Measurements from ENCODE around the gene NDC80.

NDC80 gene

GRCh38 chr18:2559249-2559648 is 12.1 kb upstream of the NDC80 start:
- no peak for DNase-seq

DNA sequence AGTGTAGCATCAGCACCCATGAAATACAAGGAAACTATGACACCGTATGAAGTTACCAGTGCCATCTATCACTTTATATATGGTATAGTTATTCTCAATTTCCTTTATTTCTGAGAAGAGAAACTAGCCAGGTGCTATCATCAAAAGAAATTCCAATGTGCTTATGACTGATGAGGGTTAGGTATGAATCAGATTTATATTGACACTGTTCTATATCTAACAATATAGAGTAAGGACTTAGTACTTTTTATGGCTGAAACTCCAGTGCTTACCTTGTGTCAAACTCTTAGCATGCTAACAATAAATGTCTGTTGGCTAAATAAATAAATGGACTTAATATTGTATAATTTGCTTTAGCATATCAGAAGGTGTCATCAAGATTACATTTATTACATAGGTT is 7.0 kb upstream of the NDC80 start:
- no peak for DNase-seq

- DNase-seq = no peak
These were observed 3.2 kb upstream of the NDC80 start for GRCh38 chr18:2568129-2568528.

GRCh38 chr18:2568605-2569004 is 2.8 kb upstream of the NDC80 start:
- no peak for DNase-seq

- no peak for DNase-seq
These were observed 1.8 kb upstream of the NDC80 start for GRCh38 chr18:2569338-2570207.

DNA sequence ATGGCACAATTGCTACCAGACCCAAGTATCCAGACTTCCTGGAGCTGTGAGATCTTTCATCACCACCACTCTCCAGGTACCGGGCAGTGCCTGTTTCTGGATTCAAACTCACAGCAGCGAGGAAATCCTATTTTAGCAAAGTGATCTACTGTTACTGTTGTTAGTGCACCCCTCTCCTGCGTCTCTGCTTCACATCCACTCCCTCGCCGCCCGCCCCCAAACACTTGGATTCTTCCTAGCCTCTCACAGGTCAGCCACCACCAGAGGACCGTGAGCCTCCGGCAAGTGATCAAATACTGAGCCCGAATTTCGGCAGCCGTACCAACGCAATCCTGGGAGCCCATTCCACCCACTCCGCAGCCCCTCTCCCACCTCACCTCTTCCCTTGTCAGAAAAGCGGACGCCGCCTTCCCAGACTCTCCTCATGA is 571 bp upstream of the NDC80 start:
- DNase-seq = peak; percentile 50

DNA sequence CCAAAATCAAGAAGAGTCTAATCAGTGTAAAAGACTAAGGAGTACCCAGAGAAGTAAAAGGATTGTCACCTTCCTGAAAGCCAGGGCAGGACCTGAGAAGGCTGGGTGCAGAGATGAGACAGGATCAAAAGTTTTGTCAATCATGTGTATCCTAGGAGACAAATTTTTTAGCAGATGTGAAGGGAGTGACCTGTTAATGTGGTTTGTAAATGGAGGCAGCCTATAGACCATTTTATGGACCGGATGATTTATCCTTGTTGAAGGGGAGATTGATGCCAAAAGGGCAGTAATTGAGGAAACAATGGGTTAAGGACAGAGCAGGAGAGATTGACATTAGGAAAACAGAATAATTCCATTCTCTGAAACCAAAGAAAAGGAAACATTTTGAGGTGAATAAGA is 813 bp downstream of the NDC80 start:
- DNase-seq = no peak

DNA sequence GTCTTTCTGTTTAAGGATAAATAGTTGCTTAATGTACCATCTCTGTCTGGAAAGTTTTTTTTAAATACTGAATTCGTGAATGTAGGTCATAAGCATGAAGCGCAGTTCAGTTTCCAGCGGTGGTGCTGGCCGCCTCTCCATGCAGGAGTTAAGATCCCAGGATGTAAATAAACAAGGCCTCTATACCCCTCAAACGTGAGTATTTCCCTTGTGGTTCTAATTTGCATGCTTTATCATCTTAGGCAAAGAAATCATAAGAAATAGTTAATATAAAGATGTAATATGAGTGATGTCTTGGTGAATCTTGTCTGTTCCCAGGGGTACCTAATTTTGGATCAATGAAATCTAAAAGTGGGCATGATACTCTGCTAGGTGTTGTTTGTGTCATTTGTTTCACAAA is 1.5 kb downstream of the NDC80 start:
- no peak for DNase-seq

DNA sequence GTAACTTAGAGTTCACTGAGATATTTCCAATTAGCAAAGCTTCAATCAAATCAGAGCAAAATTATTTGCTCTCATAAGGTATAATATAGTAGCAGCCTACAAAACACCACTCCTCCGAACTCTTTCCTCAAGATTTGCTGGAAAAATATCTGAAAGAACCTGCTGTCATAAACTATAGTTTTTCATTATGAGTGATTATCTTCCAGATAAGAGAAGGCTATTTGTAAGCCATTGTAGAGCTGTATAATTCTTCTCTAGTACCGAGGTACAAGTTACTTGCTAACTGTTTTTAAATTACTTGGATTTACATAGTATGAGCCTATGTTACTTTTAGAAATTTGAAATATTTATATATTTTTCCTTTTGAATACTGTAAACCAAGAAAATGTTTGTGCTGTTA is 2.1 kb downstream of the NDC80 start:
- DNase-seq = no peak

- DNase-seq = no peak
These were observed 16.4 kb downstream of the NDC80 start for GRCh38 chr18:2587788-2588187.

DNA sequence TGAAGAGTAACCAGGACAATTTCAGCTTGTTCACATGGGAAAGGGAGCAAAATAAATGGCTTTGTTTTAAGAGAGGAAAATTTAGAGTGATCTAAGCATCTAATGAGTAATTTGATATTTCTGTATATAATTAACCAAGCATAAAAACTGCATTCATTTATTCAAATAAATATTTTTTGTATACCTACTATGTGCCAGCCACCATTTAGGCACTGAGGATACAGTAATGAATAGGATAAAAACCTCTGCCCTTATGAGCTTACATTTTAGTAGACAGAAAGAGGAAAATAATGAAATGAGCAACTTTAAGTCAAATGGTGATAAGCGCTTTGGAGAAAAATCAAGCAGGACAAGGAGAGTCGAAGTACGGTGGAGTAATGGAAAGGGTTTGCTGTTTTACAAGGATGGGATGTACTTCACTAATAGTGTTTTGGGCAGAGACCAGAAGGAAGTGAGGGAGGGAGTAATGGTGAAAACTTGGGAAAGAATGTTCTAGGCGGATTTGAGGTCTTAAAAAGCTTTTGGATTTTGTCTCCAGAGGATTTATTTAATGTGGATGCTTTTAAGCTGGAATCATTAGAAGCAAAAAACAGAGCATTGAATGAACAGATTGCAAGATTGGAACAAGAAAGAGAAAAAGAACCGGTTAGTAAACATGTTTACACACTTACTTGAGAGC is 17.4 kb downstream of the NDC80 start:
- DNase-seq = no peak

- no peak for DNase-seq
These were observed 18.1 kb downstream of the NDC80 start for GRCh38 chr18:2589345-2590068.

- no peak for DNase-seq
These were observed 18.9 kb downstream of the NDC80 start for GRCh38 chr18:2590303-2590702.

- no peak for DNase-seq
These were observed 26.3 kb downstream of the NDC80 start for GRCh38 chr18:2597639-2598038.

DNA sequence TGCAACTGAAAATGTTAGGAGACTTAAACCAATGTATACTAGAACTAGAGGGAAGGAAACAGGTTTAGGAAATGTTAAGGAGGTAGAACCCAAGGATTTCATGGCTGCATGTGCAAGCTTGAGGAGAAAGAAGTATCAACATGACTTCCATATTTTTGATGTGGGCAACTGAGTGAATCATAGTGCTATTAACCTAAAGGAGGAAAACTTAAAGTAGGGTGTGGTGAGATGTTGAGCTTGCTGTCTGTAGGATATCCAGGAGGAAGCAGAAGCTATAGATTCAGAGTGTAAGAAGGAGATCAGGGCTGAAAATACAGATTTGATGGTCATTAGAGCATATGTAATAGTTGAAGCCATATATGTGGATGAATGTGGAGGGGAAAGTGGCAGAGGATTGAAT is 31.5 kb downstream of the NDC80 start:
- no peak for DNase-seq

GRCh38 chr18:2606335-2606734 is 35.0 kb downstream of the NDC80 start:
- DNase-seq = no peak

DNA sequence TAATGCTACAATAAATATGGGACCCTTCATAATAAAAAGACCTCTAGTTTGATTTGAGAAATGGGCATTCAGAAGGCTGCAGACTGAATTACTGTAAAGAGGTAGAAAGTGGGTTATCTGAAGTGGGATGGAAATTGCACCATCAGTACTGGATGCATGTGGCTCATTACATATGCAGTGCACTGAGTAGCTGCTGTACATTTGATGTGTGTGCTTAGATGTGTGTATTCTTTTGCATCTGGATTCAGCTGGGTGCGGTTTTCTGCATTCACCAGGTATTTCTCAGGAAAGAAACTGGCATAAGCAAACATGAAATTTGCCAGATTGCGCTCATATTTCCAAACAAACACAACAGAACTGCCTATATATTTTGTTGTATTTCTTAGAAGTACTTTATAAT is 38.2 kb downstream of the NDC80 start:
- DNase-seq = no peak

GRCh38 chr18:2610549-2610948 is 39.2 kb downstream of the NDC80 start:
- no peak for DNase-seq

DNA sequence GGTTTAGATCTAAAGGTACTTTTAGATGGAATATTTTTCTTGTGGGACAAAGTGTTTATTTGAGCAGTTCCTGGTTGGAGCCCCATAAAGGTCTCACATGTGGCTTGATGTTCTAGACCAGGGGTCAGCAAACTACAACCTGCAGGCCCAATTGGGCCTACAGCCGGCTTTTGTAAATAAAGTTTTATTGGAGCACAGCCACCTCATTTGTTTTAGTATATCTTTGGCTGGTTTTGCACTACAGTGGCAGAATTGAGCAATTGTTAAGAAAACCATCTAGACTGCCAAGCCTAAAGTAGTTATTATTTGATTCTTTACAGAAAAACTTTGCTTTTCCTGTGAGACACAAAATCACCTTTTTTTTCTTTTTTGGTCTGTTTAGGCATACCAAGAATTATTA is 41.6 kb downstream of the NDC80 start:
- no peak for DNase-seq

GRCh38 chr18:2617401-2617998 is 46.1 kb downstream of the NDC80 start:
- no peak for DNase-seq

DNA sequence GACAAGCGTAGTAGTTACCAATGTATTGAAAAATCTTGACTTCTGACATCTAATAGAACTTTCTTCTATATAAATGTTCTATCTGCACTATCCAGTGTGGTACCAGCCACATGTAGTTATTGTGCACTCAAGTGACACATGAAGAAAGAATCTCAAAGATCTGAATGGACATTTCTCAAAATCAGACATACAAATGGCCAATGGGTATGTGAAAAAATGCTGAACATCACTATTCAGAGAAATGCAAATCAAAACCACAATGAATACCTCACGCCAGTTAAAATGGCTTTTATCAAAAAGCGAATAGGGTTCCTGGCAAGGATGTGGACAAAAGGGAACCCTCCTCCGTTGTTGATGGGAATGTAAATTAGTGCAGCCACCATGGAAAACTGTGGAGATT is 46.7 kb downstream of the NDC80 start:
- no peak for DNase-seq

DNA sequence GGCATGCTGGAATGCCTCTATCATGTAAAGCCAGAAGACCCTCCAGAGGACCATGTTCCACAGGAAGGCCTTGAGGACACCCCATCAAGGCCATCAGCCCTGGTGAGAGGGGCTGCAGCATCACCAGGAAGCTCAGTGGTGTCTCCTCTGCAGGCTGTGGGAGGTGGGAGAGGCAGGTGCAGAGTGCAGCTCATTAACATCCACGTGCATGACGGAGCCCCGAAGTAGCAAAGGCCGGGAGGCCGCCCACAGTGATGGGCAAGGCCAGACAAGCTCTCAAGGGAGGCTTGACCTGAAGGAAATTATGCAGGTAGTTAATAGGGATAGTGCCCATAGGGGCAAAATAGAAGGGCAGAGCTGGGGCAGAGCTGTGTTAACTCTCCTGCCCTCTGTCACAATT is 53.9 kb downstream of the NDC80 start:
- no peak for DNase-seq

DNA sequence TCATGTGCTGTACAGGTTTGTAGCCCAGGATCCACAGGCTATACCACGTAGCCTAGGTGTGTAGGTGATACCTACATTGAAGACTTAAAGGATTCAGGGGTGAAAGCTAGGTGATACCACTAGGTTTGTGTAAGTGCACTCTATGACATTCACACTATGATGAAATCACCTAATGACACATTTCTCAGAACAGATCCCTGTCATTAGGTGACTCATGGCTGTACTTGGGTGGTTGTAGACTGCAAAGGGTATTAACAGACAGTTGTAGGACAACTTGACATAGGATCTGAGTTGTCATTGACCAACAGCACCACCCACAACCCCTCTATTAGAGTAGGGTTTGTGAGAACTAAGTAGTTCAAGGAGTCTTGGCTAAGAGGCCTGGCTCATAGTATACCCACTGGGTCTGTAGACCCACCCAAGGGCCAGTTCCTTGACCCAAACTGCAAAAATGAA is 56.5 kb downstream of the NDC80 start:
- no peak for DNase-seq
